Measurements from ENCODE around the gene SOWAHB.

Gene SOWAHB

DNA sequence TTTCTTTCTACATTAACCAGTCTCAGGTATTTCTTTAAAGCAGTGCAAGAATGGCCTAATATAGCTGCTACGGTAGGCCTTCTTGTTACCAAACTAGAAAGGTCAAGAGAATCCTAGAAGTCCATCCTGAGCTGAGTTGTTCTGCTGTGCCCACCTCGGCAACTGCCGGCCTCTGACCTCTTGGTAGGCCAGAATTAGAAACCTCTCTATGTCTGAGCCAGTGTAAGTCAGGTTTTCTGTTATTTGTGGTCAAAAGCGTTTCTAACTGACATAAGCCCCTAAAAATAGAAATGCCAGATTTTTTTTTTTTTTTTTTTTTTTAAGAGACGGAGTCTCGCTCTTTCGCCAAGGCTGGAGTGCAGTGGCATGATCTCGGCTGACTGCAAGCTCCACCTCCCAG is 43.1 kb downstream of the SOWAHB start:
- DNase-seq (ENCODE audit: low read depth) = no peak
- no peak overlapping the region for H3K4me3 ChIP-seq (ENCODE audit: low read depth, low read length)
- TF ChIP-seq, protein P1, sequence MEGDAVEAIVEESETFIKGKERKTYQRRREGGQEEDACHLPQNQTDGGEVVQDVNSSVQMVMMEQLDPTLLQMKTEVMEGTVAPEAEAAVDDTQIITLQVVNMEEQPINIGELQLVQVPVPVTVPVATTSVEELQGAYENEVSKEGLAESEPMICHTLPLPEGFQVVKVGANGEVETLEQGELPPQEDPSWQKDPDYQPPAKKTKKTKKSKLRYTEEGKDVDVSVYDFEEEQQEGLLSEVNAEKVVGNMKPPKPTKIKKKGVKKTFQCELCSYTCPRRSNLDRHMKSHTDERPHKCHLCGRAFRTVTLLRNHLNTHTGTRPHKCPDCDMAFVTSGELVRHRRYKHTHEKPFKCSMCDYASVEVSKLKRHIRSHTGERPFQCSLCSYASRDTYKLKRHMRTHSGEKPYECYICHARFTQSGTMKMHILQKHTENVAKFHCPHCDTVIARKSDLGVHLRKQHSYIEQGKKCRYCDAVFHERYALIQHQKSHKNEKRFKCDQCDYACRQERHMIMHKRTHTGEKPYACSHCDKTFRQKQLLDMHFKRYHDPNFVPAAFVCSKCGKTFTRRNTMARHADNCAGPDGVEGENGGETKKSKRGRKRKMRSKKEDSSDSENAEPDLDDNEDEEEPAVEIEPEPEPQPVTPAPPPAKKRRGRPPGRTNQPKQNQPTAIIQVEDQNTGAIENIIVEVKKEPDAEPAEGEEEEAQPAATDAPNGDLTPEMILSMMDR (conservative IDR thresholded peaks at IDR 0.05; ENCODE audit: low read depth, low read length) = no peak

DNA sequence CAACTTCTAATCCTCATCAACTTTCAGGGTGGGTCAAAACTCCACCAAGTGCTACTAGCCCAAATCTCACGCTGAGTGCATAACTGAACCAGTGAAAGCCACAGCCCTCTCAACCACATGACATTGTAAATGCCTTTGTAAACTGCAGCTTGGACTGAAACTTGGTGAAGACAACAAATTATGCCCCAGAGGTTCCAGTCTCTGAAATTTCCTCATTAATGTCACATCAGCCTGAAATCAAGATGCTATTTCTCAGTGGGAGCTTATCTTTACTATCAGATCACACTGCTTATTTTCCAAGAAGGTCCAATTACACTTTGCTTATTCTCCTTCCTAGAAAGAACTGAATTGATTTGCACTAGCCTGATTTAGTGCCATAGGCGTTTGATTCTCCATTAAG is 46.6 kb downstream of the SOWAHB start:
- TF ChIP-seq, protein P1 (conservative IDR thresholded peaks at IDR 0.05; ENCODE audit: low read depth, low read length) = no peak
- H3K4me3 ChIP-seq (ENCODE audit: low read depth, low read length) = no peak overlapping the region

DNA sequence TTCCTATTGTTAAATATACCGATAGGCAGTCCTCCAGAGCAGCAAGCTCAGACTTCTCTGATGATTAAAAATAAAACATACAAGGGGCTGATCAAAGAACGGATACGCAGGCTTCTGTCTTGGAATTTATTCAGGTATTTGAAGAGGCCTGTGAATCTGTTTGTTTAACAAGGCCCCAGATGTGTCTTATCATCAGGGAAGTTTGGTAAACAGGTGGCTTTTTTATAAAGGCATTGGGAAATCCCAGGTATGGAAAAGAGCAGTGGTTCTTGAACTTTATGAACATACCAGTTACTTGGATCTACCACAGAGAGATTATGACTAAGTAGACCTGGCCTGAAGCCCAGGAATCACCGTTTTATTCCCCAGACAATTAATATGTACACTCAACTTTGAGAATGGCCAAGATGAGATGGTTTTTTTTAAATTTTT is 47.9 kb downstream of the SOWAHB start:
- DNase-seq (ENCODE audit: low read depth) = peak; percentile 96
- no peak overlapping the region for H3K4me3 ChIP-seq (ENCODE audit: low read depth, low read length)
- TF ChIP-seq, protein P1 (conservative IDR thresholded peaks at IDR 0.05; ENCODE audit: low read depth, low read length) = no peak

More for the DNA sequence above, 46.6 kb downstream of the SOWAHB start:
- no peak for DNase-seq (ENCODE audit: low read depth)
